H9 (cell line): ENCODE measurements around the gene WSB2. TPM values are rescaled to one million over a fixed set of nuclear protein-coding genes. Genes with fewer than 3 reads are reported as not detected.

Source experiments
- DNase-seq: peaks from one replicate; pipeline ENCODE4 v3.0.0-alpha.2; 2017
- H2AFZ ChIP-seq: one replicate; pipeline ENCODE4 v1.6.1; 2013; ENCODE audit warnings: mild to moderate bottlenecking, low read length, control low read depth, moderate library complexity
- H2AK5ac ChIP-seq: 2 replicates; pipeline ENCODE4 v1.6.1; 2013; ENCODE audit warnings: low read length, control low read depth, mixed read lengths; ENCODE audit not compliant: insufficient read length
- H2BK120ac ChIP-seq: one replicate; pipeline ENCODE4 v1.6.1; 2013; ENCODE audit warnings: low read depth, mild to moderate bottlenecking, low read length, control low read depth, inconsistent platforms; ENCODE audit not compliant: poor library complexity, severe bottlenecking
- H2BK12ac ChIP-seq: 2 replicates; pipeline ENCODE4 v1.6.1; 2013; ENCODE audit warnings: low read length, control low read depth, mixed read lengths, low read depth; ENCODE audit not compliant: insufficient read length
- H2BK15ac ChIP-seq: 2 replicates; pipeline ENCODE4 v1.6.1; 2013; ENCODE audit warnings: low read depth, low read length, control low read depth
- H2BK20ac ChIP-seq: one replicate; pipeline ENCODE4 v1.6.1; 2013; ENCODE audit warnings: low read depth, mild to moderate bottlenecking, low read length, control low read depth, inconsistent platforms; ENCODE audit not compliant: poor library complexity, severe bottlenecking
- H2BK5ac ChIP-seq: 2 replicates; pipeline ENCODE4 v1.6.1; 2013; ENCODE audit warnings: low read length, control low read depth, mixed read lengths; ENCODE audit not compliant: insufficient read length
- H3K14ac ChIP-seq: 2 replicates; pipeline ENCODE4 v1.6.1; 2013; ENCODE audit warnings: low read length, control low read depth; ENCODE audit not compliant: insufficient read depth
- H3K18ac ChIP-seq: 2 replicates; pipeline ENCODE4 v1.6.1; 2013; ENCODE audit warnings: low read depth, mild to moderate bottlenecking, mixed read lengths, low read length, control low read depth; ENCODE audit not compliant: insufficient read length
- H3K23ac ChIP-seq: 2 replicates; pipeline ENCODE4 v1.6.1; 2013; ENCODE audit warnings: low read length, control low read depth, mixed read lengths, low read depth; ENCODE audit not compliant: insufficient read length
- H3K23me2 ChIP-seq: 2 replicates; pipeline ENCODE4 v1.6.1; 2013; ENCODE audit warnings: low read depth, mild to moderate bottlenecking, mixed read lengths, low read length, control low read depth; ENCODE audit not compliant: insufficient read length, poor library complexity, severe bottlenecking
- H3K27ac ChIP-seq: 2 replicates; pipeline ENCODE4 v1.5.1; 2013; ENCODE audit warnings: low read length, control low read depth, mixed read lengths, low read depth; ENCODE audit not compliant: insufficient read length
- H3K27me3 ChIP-seq: 2 replicates; pipeline ENCODE4 v1.6.1; 2013; ENCODE audit warnings: low read length, control low read depth, inconsistent platforms; ENCODE audit not compliant: insufficient read depth
- H3K4ac ChIP-seq: 2 replicates; pipeline ENCODE4 v1.6.1; 2013; ENCODE audit warnings: low read depth, mild to moderate bottlenecking, control low read depth, inconsistent platforms, low read length, moderate library complexity
- H3K4me1 ChIP-seq: 2 replicates; pipeline ENCODE4 v1.6.1; 2013; ENCODE audit warnings: low read length, control low read depth, inconsistent platforms; ENCODE audit not compliant: insufficient read depth
- H3K4me2 ChIP-seq: 2 replicates; pipeline ENCODE4 v1.6.1; 2013; ENCODE audit warnings: low read length, control low read depth, mixed read lengths; ENCODE audit not compliant: insufficient read length, insufficient read depth
- H3K56ac ChIP-seq: 2 replicates; pipeline ENCODE4 v1.6.1; 2013; ENCODE audit warnings: low read depth, mild to moderate bottlenecking, mixed read lengths, low read length, control low read depth; ENCODE audit not compliant: insufficient read length
- H3K79me1 ChIP-seq: 2 replicates; pipeline ENCODE4 v1.6.1; 2013; ENCODE audit warnings: low read depth, mild to moderate bottlenecking, moderate library complexity, low read length, control low read depth, inconsistent platforms; ENCODE audit not compliant: insufficient read depth, poor library complexity, severe bottlenecking
- H3K79me2 ChIP-seq: 2 replicates; pipeline ENCODE4 v1.6.1; 2013; ENCODE audit warnings: low read length, control low read depth, inconsistent platforms; ENCODE audit not compliant: insufficient read depth
- H3K9ac ChIP-seq: 2 replicates; pipeline ENCODE4 v1.6.1; 2013; ENCODE audit warnings: low read length, control low read depth, mixed read lengths; ENCODE audit not compliant: insufficient read length; ENCODE audit errors: extremely low read depth
- H3K9me3 ChIP-seq: one replicate; pipeline ENCODE4 v1.6.1; 2013; ENCODE audit warnings: low read depth, low read length, inconsistent platforms; ENCODE audit not compliant: control insufficient read depth
- H3T11ph ChIP-seq: one replicate; pipeline ENCODE4 v1.6.1; 2013; ENCODE audit warnings: mild to moderate bottlenecking, low read length, control low read depth, inconsistent platforms
- H4K20me1 ChIP-seq: one replicate; pipeline ENCODE4 v1.6.1; 2013; ENCODE audit not compliant: control insufficient read depth, insufficient read length, insufficient read depth
- H4K5ac ChIP-seq: 2 replicates; pipeline ENCODE4 v1.6.1; 2013; ENCODE audit warnings: low read depth, mild to moderate bottlenecking, mixed read lengths, low read length, control low read depth; ENCODE audit not compliant: insufficient read length
- H4K8ac ChIP-seq: replicated peaks from 2 replicates; pipeline ENCODE4 v1.6.1; 2013; ENCODE audit warnings: low read length, control low read depth, mixed read lengths, low read depth; ENCODE audit not compliant: insufficient read length
- H4K91ac ChIP-seq: 2 replicates; pipeline ENCODE4 v1.6.1; 2013; ENCODE audit warnings: low read depth, mild to moderate bottlenecking, moderate library complexity, mixed read lengths, low read length, control low read depth; ENCODE audit not compliant: insufficient read length
- H3K27ac Mint-ChIP-seq, 3 experiments: 2 replicates in 2 of 3; 3 replicates in 1 of 3; pipeline ENCODE4 v1.8.0; 2020 to 2021; ENCODE audit warnings: mixed read lengths in 3 of 3, mild to moderate bottlenecking in 1 of 3, moderate library complexity in 1 of 3
- H3K27me3 Mint-ChIP-seq: 2 replicates; pipeline ENCODE4 v1.8.0; 2021; ENCODE audit warnings: low read depth, mild to moderate bottlenecking, moderate library complexity, mixed read lengths
- H3K36me3 Mint-ChIP-seq, 3 experiments: 2 replicates in 2 of 3; 3 replicates in 1 of 3; pipeline ENCODE4 v1.8.0; 2020 to 2021; ENCODE audit warnings: low read depth in 3 of 3, mixed read lengths in 3 of 3; ENCODE audit not compliant: insufficient read depth in 1 of 3
- H3K4me1 Mint-ChIP-seq, 2 experiments: 2 replicates each; pipeline ENCODE4 v1.8.0; 2020; ENCODE audit warnings: mixed read lengths in 2 of 2
- H3K4me3 Mint-ChIP-seq, 2 experiments: 2 replicates in 1 of 2; 3 replicates in 1 of 2; pipeline ENCODE4 v1.8.0; 2020 to 2021; ENCODE audit warnings: mild to moderate bottlenecking in 2 of 2, mixed read lengths in 2 of 2, moderate library complexity in 1 of 2
- H3K9me3 Mint-ChIP-seq, 2 experiments: 2 replicates in 1 of 2; 3 replicates in 1 of 2; pipeline ENCODE4 v1.8.0; 2020; ENCODE audit warnings: mild to moderate bottlenecking in 2 of 2, mixed read lengths in 2 of 2, moderate library complexity in 1 of 2
- WGBS: extraction: QIAGEN DNeasy Blood & Tissue Kit; methylation state at CpG from one replicate; pipeline ENCODE4 v1.1.7; 2013; ENCODE audit warnings: missing lambda C conversion rate, low lambda C conversion rate, mixed read lengths; ENCODE audit not compliant: insufficient read length; ENCODE audit errors: extremely low coverage; 5-methylcytosine and 5-hydroxymethylcytosine counted together
- total RNA-seq: library from RNA; stranded (reverse); gene quantifications from 2 replicates; pipeline ENCODE4 v1.2.1, GENCODE V29; 2021
- TF ChIP-seq, protein P1 (sequence below): fragments of 200-600 bp; sonication (generic); conservative IDR thresholded peaks from 3 replicates; pipeline ENCODE4 v1.8.0; 2021; ENCODE audit warnings: antibody characterized with exemption, mild to moderate bottlenecking

Gene WSB2
- total RNA-seq, 1 experiment from 2014 or later: 58.6 TPM

DNA sequence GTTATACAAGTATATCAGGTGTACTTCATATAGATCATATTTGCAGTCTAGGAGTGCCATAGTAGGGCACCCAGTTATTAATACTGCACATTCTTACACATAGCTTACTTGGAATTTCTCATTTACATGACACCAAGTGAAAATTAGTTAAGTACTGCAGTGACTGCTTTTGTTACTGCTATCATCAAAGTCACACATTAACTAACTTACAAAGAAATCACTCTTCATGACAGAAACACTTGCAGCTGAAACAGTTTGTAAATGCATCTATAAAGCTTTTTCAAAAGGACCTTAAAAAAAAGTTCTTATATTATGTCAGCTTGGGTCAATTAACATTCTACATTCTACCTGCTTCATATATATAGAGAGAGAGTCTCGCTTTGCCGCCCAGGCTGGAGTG is 62.3 kb downstream of the WSB2 start:
- no peak overlapping the region for H3K4me3 Mint-ChIP-seq
- WGBS: no CpG with 5 or more reads among the region's 2 CpGs
- no peak overlapping the region for H2BK15ac ChIP-seq

More for the DNA sequence above, 62.3 kb downstream of the WSB2 start:
- Histone ChIP-seq H2BK5ac (no peak overlapping the region), H3K27ac (no peak overlapping the region), H2AK5ac (no peak overlapping the region), H3K56ac (no peak overlapping the region), H4K8ac (no peak overlapping the region), H3K27me3 (no peaks in the 10 kb centered on the region), H2AFZ (no peak overlapping the region), H3K18ac (no peak overlapping the region), H3K9ac (no peak overlapping the region), H4K20me1 (no peaks in the 10 kb centered on the region), H3K4me1 (no peaks in the 10 kb centered on the region), H2BK120ac (no peak overlapping the region), H3K23ac (no peak overlapping the region), H3K23me2 (no peaks in the 10 kb centered on the region), H3K79me2 (no peaks in the 10 kb centered on the region), H2BK20ac (no peak overlapping the region), H3T11ph (no peak overlapping the region), H3K4ac (no peak overlapping the region), H3K4me2 (no peak overlapping the region), H4K91ac (no peak overlapping the region), H2BK12ac (no peak overlapping the region), H3K9me3 (no peaks in the 10 kb centered on the region), H4K5ac (no peak overlapping the region), H3K14ac (no peak overlapping the region), H3K79me1 (no peaks in the 10 kb centered on the region)
- Mint-ChIP-seq H3K27ac (no peak overlapping the region), H3K27me3 (peaks cover 1% of the 10 kb centered on the region; the same call in 1 of the 2 replicates), H3K9me3 (no peaks in the 10 kb centered on the region), H3K36me3 (no peaks in the 10 kb centered on the region), H3K4me1 (peaks cover 0 to 4% of the 10 kb centered on the region in 2 experiments; a peak in 2 of 4 replicates)
- DNase-seq: no peak
- TF ChIP-seq, protein P1, sequence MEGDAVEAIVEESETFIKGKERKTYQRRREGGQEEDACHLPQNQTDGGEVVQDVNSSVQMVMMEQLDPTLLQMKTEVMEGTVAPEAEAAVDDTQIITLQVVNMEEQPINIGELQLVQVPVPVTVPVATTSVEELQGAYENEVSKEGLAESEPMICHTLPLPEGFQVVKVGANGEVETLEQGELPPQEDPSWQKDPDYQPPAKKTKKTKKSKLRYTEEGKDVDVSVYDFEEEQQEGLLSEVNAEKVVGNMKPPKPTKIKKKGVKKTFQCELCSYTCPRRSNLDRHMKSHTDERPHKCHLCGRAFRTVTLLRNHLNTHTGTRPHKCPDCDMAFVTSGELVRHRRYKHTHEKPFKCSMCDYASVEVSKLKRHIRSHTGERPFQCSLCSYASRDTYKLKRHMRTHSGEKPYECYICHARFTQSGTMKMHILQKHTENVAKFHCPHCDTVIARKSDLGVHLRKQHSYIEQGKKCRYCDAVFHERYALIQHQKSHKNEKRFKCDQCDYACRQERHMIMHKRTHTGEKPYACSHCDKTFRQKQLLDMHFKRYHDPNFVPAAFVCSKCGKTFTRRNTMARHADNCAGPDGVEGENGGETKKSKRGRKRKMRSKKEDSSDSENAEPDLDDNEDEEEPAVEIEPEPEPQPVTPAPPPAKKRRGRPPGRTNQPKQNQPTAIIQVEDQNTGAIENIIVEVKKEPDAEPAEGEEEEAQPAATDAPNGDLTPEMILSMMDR: no peak
